ENCODE data around the gene ADARB2.

ADARB2 gene

GRCh38 chr10:1498746-1499358, 238.5 kb downstream of the ADARB2 start (continued):
- TF ChIP-seq ZBTB44 (tag by site-specific recombination; IDR thresholded peaks at IDR 0.05) (no peak), ZNF324 (tag by site-specific recombination; IDR thresholded peaks at IDR 0.05) (peak; percentile 93), ZNF660 (tag by site-specific recombination; IDR thresholded peaks at IDR 0.05) (no peak), ZNF670 (tag by site-specific recombination; IDR thresholded peaks at IDR 0.05; ENCODE audit: low read depth) (no peak; the same call in none of the 2 replicates), SALL2 (tag by site-specific recombination; IDR thresholded peaks at IDR 0.05; ENCODE audit: borderline replicate concordance) (peak; percentile 96), SETDB1 (IDR thresholded peaks at IDR 0.05; ENCODE audit: insufficient read length, low read length) (peak; percentile 89), ZNF426 (tag by site-specific recombination; IDR thresholded peaks at IDR 0.05) (no peak), ZNF830 (tag by site-specific recombination; IDR thresholded peaks at IDR 0.05; ENCODE audit: low read depth) (no peak), BCL11A (tag by site-specific recombination; IDR thresholded peaks at IDR 0.05; ENCODE audit: low read depth) (no peak), ZNF211 (tag by site-specific recombination; IDR thresholded peaks at IDR 0.05; ENCODE audit: low read depth) (no peak), ZNF639 (tag by site-specific recombination; IDR thresholded peaks at IDR 0.05) (peak; percentile 99), YY2 (tag by site-specific recombination; IDR thresholded peaks at IDR 0.05) (peak; percentile 62), ZNF169 (tag by site-specific recombination; IDR thresholded peaks at IDR 0.05) (peak; percentile 85), ZNF350 (tag by site-specific recombination; IDR thresholded peaks at IDR 0.05) (no peak), ZNF416 (tag by site-specific recombination; IDR thresholded peaks at IDR 0.05) (no peak), PRDM2 (tag by site-specific recombination; IDR thresholded peaks at IDR 0.05; ENCODE audit: borderline replicate concordance) (no peak), KLF8 (tag by site-specific recombination; IDR thresholded peaks at IDR 0.05) (peak; percentile 92), ZNF521 (tag by site-specific recombination; IDR thresholded peaks at IDR 0.05) (peak; percentile 17; the same call in 1 of the 2 replicates), ZBTB1 (tag by site-specific recombination; IDR thresholded peaks at IDR 0.05) (no peak), ZNF175 (tag by site-specific recombination; IDR thresholded peaks at IDR 0.05) (no peak), ZNF623 (tag by site-specific recombination; IDR thresholded peaks at IDR 0.05) (peak; percentile 68; the same call in 1 of the 2 replicates)
- TF ChIP-seq, protein P1, sequence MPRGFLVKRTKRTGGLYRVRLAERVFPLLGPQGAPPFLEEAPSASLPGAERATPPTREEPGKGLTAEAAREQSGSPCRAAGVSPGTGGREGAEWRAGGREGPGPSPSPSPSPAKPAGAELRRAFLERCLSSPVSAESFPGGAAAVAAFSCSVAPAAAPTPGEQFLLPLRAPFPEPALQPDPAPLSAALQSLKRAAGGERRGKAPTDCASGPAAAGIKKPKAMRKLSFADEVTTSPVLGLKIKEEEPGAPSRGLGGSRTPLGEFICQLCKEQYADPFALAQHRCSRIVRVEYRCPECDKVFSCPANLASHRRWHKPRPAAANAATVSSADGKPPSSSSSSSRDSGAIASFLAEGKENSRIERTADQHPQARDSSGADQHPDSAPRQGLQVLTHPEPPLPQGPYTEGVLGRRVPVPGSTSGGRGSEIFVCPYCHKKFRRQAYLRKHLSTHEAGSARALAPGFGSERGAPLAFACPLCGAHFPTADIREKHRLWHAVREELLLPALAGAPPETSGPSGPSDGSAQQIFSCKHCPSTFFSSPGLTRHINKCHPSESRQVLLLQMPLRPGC (tag by site-specific recombination; IDR thresholded peaks at IDR 0.05) = peak; percentile 84
- TF ChIP-seq, protein P2, sequence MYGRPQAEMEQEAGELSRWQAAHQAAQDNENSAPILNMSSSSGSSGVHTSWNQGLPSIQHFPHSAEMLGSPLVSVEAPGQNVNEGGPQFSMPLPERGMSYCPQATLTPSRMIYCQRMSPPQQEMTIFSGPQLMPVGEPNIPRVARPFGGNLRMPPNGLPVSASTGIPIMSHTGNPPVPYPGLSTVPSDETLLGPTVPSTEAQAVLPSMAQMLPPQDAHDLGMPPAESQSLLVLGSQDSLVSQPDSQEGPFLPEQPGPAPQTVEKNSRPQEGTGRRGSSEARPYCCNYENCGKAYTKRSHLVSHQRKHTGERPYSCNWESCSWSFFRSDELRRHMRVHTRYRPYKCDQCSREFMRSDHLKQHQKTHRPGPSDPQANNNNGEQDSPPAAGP (tag by site-specific recombination; IDR thresholded peaks at IDR 0.05) = peak; percentile 29; the same call in 1 of the 2 replicates
- TF ChIP-seq, protein P3, sequence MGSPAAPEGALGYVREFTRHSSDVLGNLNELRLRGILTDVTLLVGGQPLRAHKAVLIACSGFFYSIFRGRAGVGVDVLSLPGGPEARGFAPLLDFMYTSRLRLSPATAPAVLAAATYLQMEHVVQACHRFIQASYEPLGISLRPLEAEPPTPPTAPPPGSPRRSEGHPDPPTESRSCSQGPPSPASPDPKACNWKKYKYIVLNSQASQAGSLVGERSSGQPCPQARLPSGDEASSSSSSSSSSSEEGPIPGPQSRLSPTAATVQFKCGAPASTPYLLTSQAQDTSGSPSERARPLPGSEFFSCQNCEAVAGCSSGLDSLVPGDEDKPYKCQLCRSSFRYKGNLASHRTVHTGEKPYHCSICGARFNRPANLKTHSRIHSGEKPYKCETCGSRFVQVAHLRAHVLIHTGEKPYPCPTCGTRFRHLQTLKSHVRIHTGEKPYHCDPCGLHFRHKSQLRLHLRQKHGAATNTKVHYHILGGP (tag by site-specific recombination; IDR thresholded peaks at IDR 0.05) = peak; percentile 87
- TF ChIP-seq, protein P4, sequence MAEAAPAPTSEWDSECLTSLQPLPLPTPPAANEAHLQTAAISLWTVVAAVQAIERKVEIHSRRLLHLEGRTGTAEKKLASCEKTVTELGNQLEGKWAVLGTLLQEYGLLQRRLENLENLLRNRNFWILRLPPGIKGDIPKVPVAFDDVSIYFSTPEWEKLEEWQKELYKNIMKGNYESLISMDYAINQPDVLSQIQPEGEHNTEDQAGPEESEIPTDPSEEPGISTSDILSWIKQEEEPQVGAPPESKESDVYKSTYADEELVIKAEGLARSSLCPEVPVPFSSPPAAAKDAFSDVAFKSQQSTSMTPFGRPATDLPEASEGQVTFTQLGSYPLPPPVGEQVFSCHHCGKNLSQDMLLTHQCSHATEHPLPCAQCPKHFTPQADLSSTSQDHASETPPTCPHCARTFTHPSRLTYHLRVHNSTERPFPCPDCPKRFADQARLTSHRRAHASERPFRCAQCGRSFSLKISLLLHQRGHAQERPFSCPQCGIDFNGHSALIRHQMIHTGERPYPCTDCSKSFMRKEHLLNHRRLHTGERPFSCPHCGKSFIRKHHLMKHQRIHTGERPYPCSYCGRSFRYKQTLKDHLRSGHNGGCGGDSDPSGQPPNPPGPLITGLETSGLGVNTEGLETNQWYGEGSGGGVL (tag by site-specific recombination; IDR thresholded peaks at IDR 0.05) = peak; percentile 42; the same call in 1 of the 2 replicates
